Liver (tissue), 9 donors: ENCODE measurements around the gene BMP7. TPM values are rescaled to one million over a fixed set of nuclear protein-coding genes. Genes with fewer than 3 reads are reported as not detected.

Experiments
- DNase-seq: peaks from one replicate; pipeline ENCODE4 v3.0.0-alpha.2; 2017; ENCODE audit warnings: low spot score
- H3K27ac ChIP-seq, 2 donors: one replicate each; pipeline ENCODE4 v1.7.0; 2013; ENCODE audit warnings: inconsistent platforms in 2 of 2, low read length in 2 of 2, control low read depth in 1 of 2, low read depth in 1 of 2, mild to moderate bottlenecking in 1 of 2
- H3K27me3 ChIP-seq, 4 donors: one replicate each; pipeline versions ENCODE4 v1.6.1 to v1.7.0; 2013; ENCODE audit warnings: low read length in 3 of 4, inconsistent platforms in 1 of 4, mild to moderate bottlenecking in 1 of 4, moderate library complexity in 1 of 4; ENCODE audit not compliant: control insufficient read depth in 4 of 4, insufficient read depth in 4 of 4
- H3K36me3 ChIP-seq, 4 donors: one replicate each; pipeline versions ENCODE4 v1.6.1 to v1.7.0; 2013; ENCODE audit warnings: low read length in 3 of 4, mild to moderate bottlenecking in 3 of 4, low read depth in 1 of 4, moderate library complexity in 1 of 4; ENCODE audit not compliant: control insufficient read depth in 4 of 4, insufficient read depth in 3 of 4
- H3K4me1 ChIP-seq, 4 donors: one replicate each; pipeline versions ENCODE4 v1.6.1 to v1.7.0; 2013; ENCODE audit warnings: low read length in 3 of 4, mild to moderate bottlenecking in 3 of 4, moderate library complexity in 1 of 4; ENCODE audit not compliant: control insufficient read depth in 4 of 4, insufficient read depth in 4 of 4
- H3K4me3 ChIP-seq, 3 donors: one replicate each; pipeline versions ENCODE4 v1.6.1 to v1.7.0; 2013; ENCODE audit warnings: low read length in 3 of 3, control low read depth in 1 of 3, low read depth in 1 of 3, mild to moderate bottlenecking in 1 of 3
- H3K9ac ChIP-seq, 2 donors: one replicate each; pipeline ENCODE4 v1.7.0; 2013; ENCODE audit warnings: low read length in 2 of 2, mild to moderate bottlenecking in 2 of 2, moderate library complexity in 2 of 2, control low read depth in 1 of 2, low read depth in 1 of 2
- H3K9me3 ChIP-seq, 4 donors: one replicate each; pipeline versions ENCODE4 v1.6.1 to v1.7.0; 2013; ENCODE audit warnings: low read length in 3 of 4; ENCODE audit not compliant: control insufficient read depth in 4 of 4
- ATF3 ChIP-seq: IDR thresholded peaks from 2 replicates; pipeline ENCODE4 v1.6.1; 2016; ENCODE audit warnings: antibody characterized with exemption
- CTCF ChIP-seq: fragments of 150-350 bp; IDR thresholded peaks from 2 replicates; pipeline ENCODE4 v1.5.1; 2017; ENCODE audit warnings: improper control_type of control experiment, low read depth, low read length; ENCODE audit not compliant: missing input control
- EGR1 ChIP-seq, 2 donors: IDR thresholded peaks; 2 replicates each; pipeline ENCODE4 v1.6.1; 2016 to 2018; ENCODE audit warnings: antibody characterized with exemption in 2 of 2, low read depth in 2 of 2
- FOXA1 ChIP-seq: IDR thresholded peaks from 2 replicates; pipeline ENCODE4 v1.6.1; 2016; ENCODE audit warnings: antibody characterized with exemption
- FOXA2 ChIP-seq: IDR thresholded peaks from 2 replicates; pipeline ENCODE4 v1.6.1; 2016; ENCODE audit warnings: antibody characterized with exemption
- HNF4G ChIP-seq: IDR thresholded peaks from 2 replicates; pipeline ENCODE4 v1.6.1; 2016; ENCODE audit warnings: antibody characterized with exemption
- JUND ChIP-seq, 2 donors: IDR thresholded peaks; 2 replicates each; pipeline ENCODE4 v1.6.1; 2016; ENCODE audit warnings: antibody characterized with exemption in 2 of 2
- NR2F2 ChIP-seq: IDR thresholded peaks from 2 replicates; pipeline ENCODE4 v1.6.1; 2016; ENCODE audit warnings: antibody characterized with exemption
- RAD21 ChIP-seq, 2 donors: IDR thresholded peaks; 2 replicates each; pipeline ENCODE4 v1.6.1; 2016; ENCODE audit warnings: antibody characterized with exemption in 2 of 2, mild to moderate bottlenecking in 2 of 2
- REST ChIP-seq: IDR thresholded peaks from 2 replicates; pipeline ENCODE4 v1.6.1; 2016; ENCODE audit warnings: antibody characterized with exemption, mild to moderate bottlenecking
- RXRA ChIP-seq, 2 donors: IDR thresholded peaks; 2 replicates each; pipeline ENCODE4 v1.6.1; 2017 to 2018; ENCODE audit warnings: antibody characterized with exemption in 2 of 2, mild to moderate bottlenecking in 1 of 2
- TAF1 ChIP-seq: conservative IDR thresholded peaks from 2 replicates; pipeline ENCODE4 v1.6.1; 2016; ENCODE audit warnings: antibody characterized with exemption, mild to moderate bottlenecking
- YY1 ChIP-seq: IDR thresholded peaks from 2 replicates; pipeline ENCODE4 v1.6.1; 2016; ENCODE audit warnings: antibody characterized with exemption, mild to moderate bottlenecking
- WGBS: extraction: QIAGEN DNeasy Blood & Tissue Kit; methylation state at CpG from one replicate; pipeline ENCODE4 v1.1.7; 2013; 5-methylcytosine and 5-hydroxymethylcytosine counted together
- polyA plus RNA-seq, 2 donors: library from polyadenylated mRNA; stranded (reverse) in 1 of 2; unstranded in 1 of 2; fragments of 200-250 nt in 1 of 2; fragments of >200 nt in 1 of 2; fragmentation: Nextera tagmentation in 1 of 2; extraction: Ambion mirVana in 1 of 2; gene quantifications; one replicate each; pipeline versions ENCODE4 v1.2.1 to v1.2.3, GENCODE V29; 2013 to 2015
- total RNA-seq, 2 donors: library from RNA; depleted of rRNA; stranded (reverse); fragments of >200 nt; gene quantifications; one replicate each; pipeline ENCODE4 v1.2.3, GENCODE V29; 2014
- TF ChIP-seq, protein P1 (sequence below): IDR thresholded peaks from 2 replicates; pipeline ENCODE4 v1.6.1; 2016; ENCODE audit warnings: antibody characterized with exemption
- TF ChIP-seq, protein P2 (sequence below): IDR thresholded peaks from 2 replicates; pipeline ENCODE4 v1.6.1; 2016; ENCODE audit warnings: antibody characterized with exemption
- donor health status: healthy.
- donor health status: healthy.
- donor health status: healthy.
- donor health status: healthy.
- donor health status: healthy.

The BMP7 gene
- total and polyA plus RNA-seq, 4 donors: not detected

DNA sequence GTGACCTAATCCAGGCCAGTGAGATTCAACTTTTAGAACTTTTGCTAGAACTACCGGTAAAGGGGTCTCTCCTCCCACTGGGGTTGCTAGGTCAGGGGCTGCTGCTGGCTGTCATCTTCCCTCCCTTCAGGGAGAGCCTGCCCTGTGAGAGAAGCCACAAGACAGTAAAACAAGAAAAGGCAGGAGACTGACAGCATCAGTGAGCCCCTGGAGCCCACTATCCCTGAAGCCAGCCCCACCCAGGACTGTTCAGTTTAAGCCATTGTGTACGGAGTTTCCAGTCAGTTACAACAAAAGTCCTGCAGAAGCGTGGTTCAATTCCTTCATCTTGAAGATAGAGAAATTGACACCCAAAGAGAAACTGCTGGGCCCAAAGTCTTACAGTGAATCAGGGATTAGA, 7.9 kb upstream of the BMP7 start:
- no peaks in the 10 kb centered on the region for H3K4me1 ChIP-seq
- 81% methylated on average over 3 of the region's 3 CpGs for WGBS
- no peaks in the 10 kb centered on the region for H3K36me3 ChIP-seq
- no peak for DNase-seq
- H3K9ac ChIP-seq: no peak overlapping the region
- H3K4me3 ChIP-seq: no peak overlapping the region
- TF ChIP-seq EGR1 (IDR thresholded peaks at IDR 0.05; ENCODE audit: low read depth in 2 of 2) (no peak), JUND (IDR thresholded peaks at IDR 0.05) (no peak), TAF1 (no peak), YY1 (no peak), NR2F2 (no peak), RAD21 (IDR thresholded peaks at IDR 0.05) (no peak), CTCF (no peak), FOXA2 (no peak), FOXA1 (no peak), ATF3 (no peak)
- TF ChIP-seq, protein P1, sequence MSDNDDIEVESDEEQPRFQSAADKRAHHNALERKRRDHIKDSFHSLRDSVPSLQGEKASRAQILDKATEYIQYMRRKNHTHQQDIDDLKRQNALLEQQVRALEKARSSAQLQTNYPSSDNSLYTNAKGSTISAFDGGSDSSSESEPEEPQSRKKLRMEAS: no peak
- TF ChIP-seq, protein P2, sequence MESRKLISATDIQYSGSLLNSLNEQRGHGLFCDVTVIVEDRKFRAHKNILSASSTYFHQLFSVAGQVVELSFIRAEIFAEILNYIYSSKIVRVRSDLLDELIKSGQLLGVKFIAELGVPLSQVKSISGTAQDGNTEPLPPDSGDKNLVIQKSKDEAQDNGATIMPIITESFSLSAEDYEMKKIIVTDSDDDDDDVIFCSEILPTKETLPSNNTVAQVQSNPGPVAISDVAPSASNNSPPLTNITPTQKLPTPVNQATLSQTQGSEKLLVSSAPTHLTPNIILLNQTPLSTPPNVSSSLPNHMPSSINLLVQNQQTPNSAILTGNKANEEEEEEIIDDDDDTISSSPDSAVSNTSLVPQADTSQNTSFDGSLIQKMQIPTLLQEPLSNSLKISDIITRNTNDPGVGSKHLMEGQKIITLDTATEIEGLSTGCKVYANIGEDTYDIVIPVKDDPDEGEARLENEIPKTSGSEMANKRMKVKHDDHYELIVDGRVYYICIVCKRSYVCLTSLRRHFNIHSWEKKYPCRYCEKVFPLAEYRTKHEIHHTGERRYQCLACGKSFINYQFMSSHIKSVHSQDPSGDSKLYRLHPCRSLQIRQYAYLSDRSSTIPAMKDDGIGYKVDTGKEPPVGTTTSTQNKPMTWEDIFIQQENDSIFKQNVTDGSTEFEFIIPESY: no peak
- H3K9me3 ChIP-seq: no peaks in the 10 kb centered on the region
- no peak overlapping the region for H3K27ac ChIP-seq
- peaks cover 0 to 7% (median 1%) of the 10 kb centered on the region in 4 donors for H3K27me3 ChIP-seq

DNA sequence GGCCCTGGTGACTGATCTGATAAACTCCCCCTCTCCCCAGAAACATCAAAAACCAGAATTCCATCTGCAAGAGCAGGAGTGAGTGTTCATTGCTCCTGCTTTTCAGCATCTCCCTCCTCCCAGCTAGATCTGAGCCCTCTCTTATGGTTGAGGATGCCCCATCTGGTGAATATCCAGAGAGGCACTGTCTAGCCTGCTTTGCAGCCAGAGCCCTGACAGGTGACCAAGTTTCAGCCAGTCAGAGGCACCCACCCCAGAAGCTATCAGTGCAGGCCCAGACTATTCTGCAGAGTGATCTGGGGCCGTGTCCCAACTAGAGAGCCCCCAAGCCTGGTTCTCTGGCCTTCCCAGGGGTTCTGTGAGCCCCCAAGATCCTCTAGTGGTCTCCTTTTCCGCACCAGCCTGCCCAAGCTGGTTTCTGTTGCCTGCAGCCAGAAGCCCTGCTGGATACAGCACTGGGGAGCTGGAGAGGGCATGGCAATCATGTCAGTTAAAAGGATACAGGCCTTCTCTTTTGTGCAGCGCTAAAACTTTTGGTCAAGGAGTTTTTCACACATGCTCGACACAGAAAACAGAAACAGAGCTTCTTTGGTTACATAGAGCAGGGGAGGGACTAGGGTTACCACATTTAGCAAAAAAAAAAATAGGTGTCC, 6.6 kb upstream of the BMP7 start:
- 73% methylated on average over 4 of the region's 4 CpGs for WGBS
- Histone ChIP-seq H3K9ac (no peak overlapping the region), H3K9me3 (no peaks in the 10 kb centered on the region), H3K27ac (no peak overlapping the region), H3K4me3 (no peak overlapping the region), H3K4me1 (no peaks in the 10 kb centered on the region), H3K27me3 (peaks cover 0 to 8% (median 2%) of the 10 kb centered on the region in 4 donors), H3K36me3 (no peaks in the 10 kb centered on the region)
- no peak for DNase-seq
- TF ChIP-seq, protein P1: no peak
- TF ChIP-seq REST (no peak), RXRA (IDR thresholded peaks at IDR 0.05) (no peak), CTCF (no peak), HNF4G (no peak)
